Measurements from ENCODE around the gene MPV17L2.

- TF ChIP-seq CTCF (IDR thresholded peaks at IDR 0.05) (no peak), EP300 (IDR thresholded peaks at IDR 0.05) (no peak), POLR2A (IDR thresholded peaks at IDR 0.05) (no peak), POLR2AphosphoS5 (IDR thresholded peaks at IDR 0.05) (no peak)
These were observed 42.0 kb upstream of the MPV17L2 start for GRCh38 chr19:18150776-18151624.
